GM12878 (cell line): ENCODE data around the gene RAD51B. TPM values are rescaled to one million over a fixed set of nuclear protein-coding genes. Genes with fewer than 3 reads are reported as not detected.

Experiments
- BRCA1 ChIP-seq: IDR thresholded peaks from 2 replicates; pipeline ENCODE4 v1.6.1; 2011; ENCODE audit warnings: low read depth, low read length, improper control_type of control experiment
- ESRRA ChIP-seq: IDR thresholded peaks from 2 replicates; pipeline ENCODE4 v1.6.1; 2012; ENCODE audit warnings: mild to moderate bottlenecking, low read length, improper control_type of control experiment
- HCFC1 ChIP-seq: fragments of 150-350 bp; IDR thresholded peaks from 2 replicates; pipeline ENCODE4 v1.6.1; 2014; ENCODE audit warnings: low read length
- MTA3 ChIP-seq: IDR thresholded peaks from 2 replicates; pipeline ENCODE4 v1.6.1; 2012; ENCODE audit warnings: low read length, inconsistent platforms, borderline replicate concordance
- NFYA ChIP-seq: IDR thresholded peaks from 2 replicates; pipeline ENCODE4 v1.6.1; 2011; ENCODE audit warnings: low read depth, mild to moderate bottlenecking, low read length, improper control_type of control experiment, borderline replicate concordance
- STAT3 ChIP-seq: IDR thresholded peaks from 2 replicates; pipeline ENCODE4 v1.6.1; 2011; ENCODE audit warnings: low read depth, low read length, improper control_type of control experiment
- ZBED1 ChIP-seq: IDR thresholded peaks from 2 replicates; pipeline ENCODE4 v1.6.1; 2016; ENCODE audit warnings: borderline replicate concordance
- polyA plus RNA-seq, 11 experiments: library from polyadenylated mRNA; depleted of rRNA in 4 of 11; unstranded in 6 of 11; stranded (reverse) in 5 of 11; fragments of >200 nt; fragmentation: Nextera tagmentation in 4 of 11; fragmentation: Illumina TruSeq in 1 of 11; extraction: Ambion mirVana in 4 of 11; extraction: Trizol in 1 of 11; gene quantifications; 1 replicate in 1 of 11; 2 replicates in 10 of 11; pipeline versions ENCODE4 v1.2.1 to v1.2.3, GENCODE V29; 2011 to 2016; ENCODE audit warnings: inconsistent platforms in 2 of 11, missing spikeins in 2 of 11, low read depth in 1 of 11
- total RNA-seq, 4 experiments: library from RNA; depleted of rRNA in 3 of 4; stranded (reverse); fragments of >200 nt in 3 of 4; fragmentation: Illumina TruSeq in 1 of 4; extraction: Trizol in 1 of 4; gene quantifications; 2 replicates each; pipeline versions ENCODE4 v1.2.1 to v1.2.3, GENCODE V29; 2013 to 2021
- TF ChIP-seq, protein P1 (sequence below): IDR thresholded peaks from 2 replicates; pipeline ENCODE4 v1.6.1; 2012; ENCODE audit warnings: low read depth, low read length, improper control_type of control experiment
- TF ChIP-seq, protein P2 (sequence below): fragments of 450-650 bp; IDR thresholded peaks from 2 replicates; pipeline ENCODE4 v1.6.1; 2016; ENCODE audit warnings: mild to moderate bottlenecking, moderate library complexity, borderline replicate concordance

Gene RAD51B
- total and polyA plus RNA-seq, 10 of the 15 experiments (the other 5 are each of a cell fraction or from before 2014, with no cell fraction given): 9.8 to 26.8 (median 21.3) TPM

DNA sequence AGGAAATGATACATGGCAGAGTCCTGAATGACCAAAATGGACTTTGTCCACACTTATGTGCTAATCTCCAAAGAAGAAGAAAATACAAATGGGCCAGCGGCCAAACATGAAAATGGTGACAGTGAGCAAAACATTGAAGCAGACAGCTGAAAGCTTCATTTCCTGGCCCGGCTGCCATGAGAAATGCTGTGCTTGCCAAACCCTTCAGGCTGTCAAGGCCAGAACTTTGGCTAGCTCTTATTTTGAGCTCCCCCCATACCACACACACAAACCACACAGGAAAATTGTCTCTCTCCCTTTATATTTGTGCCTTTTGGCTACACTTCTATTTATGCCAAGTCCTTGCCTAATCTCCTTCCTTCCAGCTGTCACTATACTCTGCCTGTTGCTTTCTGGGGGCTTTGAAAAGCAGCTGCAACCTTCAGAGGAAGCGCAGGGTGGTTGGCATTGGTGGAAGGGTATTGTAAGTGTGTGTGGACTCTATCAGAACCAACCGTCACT lies 323.8 kb downstream of the RAD51B start (continued):
- TF ChIP-seq, protein P1, sequence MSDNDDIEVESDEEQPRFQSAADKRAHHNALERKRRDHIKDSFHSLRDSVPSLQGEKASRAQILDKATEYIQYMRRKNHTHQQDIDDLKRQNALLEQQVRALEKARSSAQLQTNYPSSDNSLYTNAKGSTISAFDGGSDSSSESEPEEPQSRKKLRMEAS: no peak
- TF ChIP-seq, protein P2, sequence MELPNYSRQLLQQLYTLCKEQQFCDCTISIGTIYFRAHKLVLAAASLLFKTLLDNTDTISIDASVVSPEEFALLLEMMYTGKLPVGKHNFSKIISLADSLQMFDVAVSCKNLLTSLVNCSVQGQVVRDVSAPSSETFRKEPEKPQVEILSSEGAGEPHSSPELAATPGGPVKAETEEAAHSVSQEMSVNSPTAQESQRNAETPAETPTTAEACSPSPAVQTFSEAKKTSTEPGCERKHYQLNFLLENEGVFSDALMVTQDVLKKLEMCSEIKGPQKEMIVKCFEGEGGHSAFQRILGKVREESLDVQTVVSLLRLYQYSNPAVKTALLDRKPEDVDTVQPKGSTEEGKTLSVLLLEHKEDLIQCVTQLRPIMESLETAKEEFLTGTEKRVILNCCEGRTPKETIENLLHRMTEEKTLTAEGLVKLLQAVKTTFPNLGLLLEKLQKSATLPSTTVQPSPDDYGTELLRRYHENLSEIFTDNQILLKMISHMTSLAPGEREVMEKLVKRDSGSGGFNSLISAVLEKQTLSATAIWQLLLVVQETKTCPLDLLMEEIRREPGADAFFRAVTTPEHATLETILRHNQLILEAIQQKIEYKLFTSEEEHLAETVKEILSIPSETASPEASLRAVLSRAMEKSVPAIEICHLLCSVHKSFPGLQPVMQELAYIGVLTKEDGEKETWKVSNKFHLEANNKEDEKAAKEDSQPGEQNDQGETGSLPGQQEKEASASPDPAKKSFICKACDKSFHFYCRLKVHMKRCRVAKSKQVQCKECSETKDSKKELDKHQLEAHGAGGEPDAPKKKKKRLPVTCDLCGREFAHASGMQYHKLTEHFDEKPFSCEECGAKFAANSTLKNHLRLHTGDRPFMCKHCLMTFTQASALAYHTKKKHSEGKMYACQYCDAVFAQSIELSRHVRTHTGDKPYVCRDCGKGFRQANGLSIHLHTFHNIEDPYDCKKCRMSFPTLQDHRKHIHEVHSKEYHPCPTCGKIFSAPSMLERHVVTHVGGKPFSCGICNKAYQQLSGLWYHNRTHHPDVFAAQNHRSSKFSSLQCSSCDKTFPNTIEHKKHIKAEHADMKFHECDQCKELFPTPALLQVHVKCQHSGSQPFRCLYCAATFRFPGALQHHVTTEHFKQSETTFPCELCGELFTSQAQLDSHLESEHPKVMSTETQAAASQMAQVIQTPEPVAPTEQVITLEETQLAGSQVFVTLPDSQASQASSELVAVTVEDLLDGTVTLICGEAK: no peak
- TF ChIP-seq HCFC1 (no peak), NFYA (no peak), ZBED1 (no peak), STAT3 (no peak), ESRRA (no peak), BRCA1 (no peak), MTA3 (no peak)
